ENCODE results near the gene DOCK3.
A peak's percentile ranks its signal among the peaks of the same experiment; 100 is the strongest.
"Not testable (repeated sequence)": the region's sequence is repeated elsewhere in the genome, so short reads cannot be mapped to it uniquely, and the experiment has no call there.

DOCK3 gene

DNA sequence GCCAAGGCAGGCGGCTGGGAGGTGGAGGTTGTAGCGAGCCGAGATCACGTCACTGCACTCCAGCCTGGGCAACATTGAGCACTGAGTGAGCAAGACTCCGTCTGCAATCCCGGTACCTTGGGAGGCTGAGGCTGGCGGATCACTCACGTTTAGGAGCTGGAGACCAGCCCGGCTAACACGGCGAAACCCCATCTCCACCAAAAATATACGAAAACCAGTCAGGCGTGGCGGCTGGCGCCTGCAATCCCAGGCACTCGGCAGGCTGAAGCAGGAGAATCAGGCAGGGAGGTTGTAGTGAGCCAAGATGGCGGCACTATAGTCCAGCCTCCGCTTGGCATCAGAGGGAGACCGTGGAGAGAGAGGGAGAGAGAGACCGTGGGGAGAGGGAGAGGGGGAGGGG is 129.6 kb downstream of the DOCK3 start:
- not testable (repeated sequence) for DNase-seq

- DNase-seq: no peak
Observed at GRCh38 chr3:50805321-50805720, 130.6 kb downstream of the DOCK3 start.

DNA sequence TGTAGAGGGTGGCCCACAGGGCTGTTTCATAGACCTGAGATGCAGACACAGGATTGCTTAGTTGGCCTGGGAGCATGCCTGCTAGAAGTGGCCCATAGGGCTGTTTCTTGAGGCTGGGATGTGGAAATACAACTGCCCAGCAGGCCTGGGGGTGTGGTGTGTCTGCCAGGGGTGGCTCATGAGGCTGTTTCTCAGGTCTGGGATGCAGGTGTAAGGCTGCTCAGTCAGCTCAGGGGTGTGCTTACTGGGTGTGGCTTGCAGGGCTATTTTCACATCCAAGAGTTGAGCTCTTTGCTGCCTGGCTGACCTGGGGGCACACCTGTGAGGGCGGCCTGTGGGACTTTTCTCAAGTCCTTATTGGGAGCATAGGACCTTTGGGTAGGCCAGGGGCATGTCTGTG is 131.3 kb downstream of the DOCK3 start:
- no peak for DNase-seq

DNA sequence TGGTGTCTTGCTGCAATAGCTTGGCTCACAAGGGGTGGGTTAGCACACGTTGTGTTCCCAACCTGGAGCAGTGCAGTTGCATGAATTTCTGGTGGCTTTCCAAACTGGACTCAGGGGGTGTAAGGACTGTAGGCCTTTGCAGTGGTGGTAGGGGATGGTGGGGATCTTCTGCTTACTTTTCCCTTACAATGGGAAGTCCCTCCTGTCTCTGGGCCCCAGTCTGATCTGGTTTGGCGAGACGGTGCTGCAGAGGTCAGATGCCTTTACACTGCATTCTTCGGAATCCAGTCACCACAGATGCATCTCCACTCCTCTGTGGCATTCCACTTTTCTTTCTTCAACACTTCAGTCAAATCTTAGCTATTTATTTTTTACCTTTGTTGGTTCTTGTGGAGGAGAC is 132.1 kb downstream of the DOCK3 start:
- no peak for DNase-seq

DNA sequence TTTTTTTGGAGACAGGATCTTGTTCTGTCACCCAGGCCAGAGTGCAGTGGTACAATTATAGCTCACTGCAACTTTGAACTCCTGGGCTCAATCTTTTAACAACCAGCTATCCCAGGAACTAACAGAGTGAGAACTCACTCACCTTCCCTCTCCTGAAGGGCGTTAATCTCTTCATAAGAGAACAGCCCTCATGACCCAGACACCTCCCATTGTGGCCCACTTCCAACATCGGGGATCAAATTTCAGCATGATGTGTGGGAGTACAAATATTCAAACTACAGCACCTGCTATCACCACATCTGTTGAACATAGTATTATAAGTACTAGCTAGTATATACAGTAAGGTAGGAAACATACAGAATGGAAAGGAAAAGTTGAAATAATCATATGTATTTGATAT is 132.5 kb downstream of the DOCK3 start:
- DNase-seq: no peak

- DNase-seq: no peak
Observed at GRCh38 chr3:50811893-50812292, 137.2 kb downstream of the DOCK3 start.

DNA sequence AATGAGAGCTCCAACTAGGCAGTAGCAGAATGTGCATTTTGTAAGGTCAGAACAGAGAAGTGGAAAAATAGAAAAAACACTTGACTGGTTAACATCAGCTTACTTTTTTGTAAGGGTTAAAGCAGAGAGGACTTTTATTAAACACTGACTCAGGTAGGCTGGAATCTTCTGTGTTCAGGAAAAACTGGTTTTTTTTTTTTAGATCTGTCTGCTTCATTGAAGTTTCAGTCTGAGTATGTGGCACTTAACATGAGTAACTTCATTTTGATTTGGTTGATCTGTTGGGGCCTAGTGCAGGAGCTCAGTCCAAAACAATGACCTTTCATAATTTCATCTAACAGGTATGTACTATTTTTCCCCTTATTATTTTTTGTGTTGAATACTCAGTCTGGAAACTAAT is 141.1 kb downstream of the DOCK3 start:
- no peak for DNase-seq

DNA sequence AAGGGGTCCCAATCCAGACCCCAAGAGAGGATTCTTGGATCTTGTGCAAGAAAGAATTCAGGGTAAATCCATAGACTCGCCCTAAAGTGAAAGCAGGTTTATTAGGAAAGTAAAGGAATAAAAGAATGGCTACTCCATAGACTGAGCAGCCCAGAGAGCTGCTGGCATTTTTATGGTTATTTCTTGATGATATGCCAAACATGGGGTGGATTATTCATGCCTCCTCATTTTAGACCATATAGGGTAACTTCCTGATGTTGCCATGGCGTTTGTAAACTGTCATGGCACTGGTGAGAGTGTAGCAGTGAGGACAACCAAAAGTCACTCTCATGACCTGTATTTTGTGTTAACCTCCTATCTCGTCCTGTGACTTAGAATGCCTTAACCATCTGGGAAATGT is 142.2 kb downstream of the DOCK3 start:
- DNase-seq: no peak

DNA sequence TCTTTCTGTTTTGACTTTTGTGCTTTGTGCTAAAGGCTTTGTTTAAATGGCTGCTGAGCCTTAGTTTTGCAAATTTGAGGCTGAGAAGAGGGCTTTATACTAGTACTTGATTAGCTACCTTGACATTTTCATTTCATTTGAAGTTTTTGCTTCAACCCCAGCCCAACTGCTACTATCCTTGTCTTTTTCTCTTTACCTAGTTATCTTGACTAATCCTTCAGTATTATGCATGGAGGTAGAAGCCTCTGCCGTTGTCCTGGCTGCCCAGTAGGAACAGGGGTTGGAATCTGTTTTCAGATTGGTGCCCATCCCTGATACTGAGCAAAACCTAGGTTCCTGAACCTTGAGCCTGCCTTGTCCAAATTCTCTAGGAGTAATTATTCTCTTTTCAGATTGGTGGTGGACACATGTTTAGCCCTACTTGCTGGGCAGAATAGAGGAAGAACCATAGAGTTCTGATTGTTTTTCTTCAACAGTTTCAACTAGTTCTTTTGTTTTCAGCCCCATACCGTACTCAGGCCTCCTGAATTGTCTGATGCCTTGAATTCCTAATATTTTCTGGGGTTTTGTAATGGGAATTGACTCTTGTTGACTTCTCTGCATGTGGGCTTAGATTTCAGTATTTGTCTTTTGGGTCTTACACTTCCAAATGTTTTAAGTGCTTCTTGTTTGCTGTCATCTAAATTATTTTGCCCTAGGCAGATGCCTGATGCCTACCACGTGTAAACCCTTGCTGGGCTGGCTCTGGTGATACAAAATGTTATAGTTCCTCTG is 143.2 kb downstream of the DOCK3 start:
- no peak for DNase-seq

DNA sequence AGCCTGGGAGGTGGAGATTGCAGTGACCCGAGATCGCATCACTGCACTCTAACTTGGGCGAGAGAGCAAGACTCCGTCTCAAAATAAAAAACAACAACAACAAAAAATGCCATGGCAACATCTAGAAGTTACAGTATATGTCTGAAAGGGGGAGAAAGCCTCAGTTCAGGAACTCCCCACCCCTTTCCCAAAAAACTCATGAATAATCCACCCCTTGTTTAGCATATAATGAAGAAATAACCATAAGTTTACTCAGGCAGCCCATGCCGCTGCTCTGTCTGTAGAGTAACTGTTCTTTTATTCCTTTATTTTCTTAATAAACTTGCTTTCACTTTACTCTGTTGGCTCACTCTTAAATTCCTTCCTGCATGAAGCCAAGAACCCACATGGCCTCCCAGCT is 145.2 kb downstream of the DOCK3 start:
- DNase-seq: no peak

GRCh38 chr3:50825841-50826240 is 151.1 kb downstream of the DOCK3 start:
- DNase-seq: no peak

- no peak for DNase-seq
Observed at GRCh38 chr3:50830451-50830850, 155.7 kb downstream of the DOCK3 start.

DNA sequence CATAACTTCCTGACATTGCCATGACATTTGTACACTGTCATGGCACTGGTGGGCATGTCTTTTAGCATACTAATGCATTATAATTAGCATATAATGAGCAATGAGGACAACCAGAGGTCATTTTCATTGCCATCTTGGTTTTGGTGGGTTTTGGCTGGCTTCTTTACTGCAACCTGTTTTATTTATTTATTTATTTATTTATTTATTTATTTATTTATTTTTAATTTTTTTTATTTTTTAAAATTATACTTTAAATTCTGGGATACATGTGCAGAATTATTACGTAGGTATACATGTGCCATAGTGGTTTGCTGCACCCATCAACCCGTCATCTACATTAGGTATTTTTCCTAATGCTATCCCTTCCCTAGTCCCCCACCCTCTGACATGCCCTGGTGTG is 156.3 kb downstream of the DOCK3 start:
- not testable (repeated sequence) for DNase-seq

- no peak for DNase-seq
Observed at GRCh38 chr3:50840983-50841489, 166.3 kb downstream of the DOCK3 start.

DNA sequence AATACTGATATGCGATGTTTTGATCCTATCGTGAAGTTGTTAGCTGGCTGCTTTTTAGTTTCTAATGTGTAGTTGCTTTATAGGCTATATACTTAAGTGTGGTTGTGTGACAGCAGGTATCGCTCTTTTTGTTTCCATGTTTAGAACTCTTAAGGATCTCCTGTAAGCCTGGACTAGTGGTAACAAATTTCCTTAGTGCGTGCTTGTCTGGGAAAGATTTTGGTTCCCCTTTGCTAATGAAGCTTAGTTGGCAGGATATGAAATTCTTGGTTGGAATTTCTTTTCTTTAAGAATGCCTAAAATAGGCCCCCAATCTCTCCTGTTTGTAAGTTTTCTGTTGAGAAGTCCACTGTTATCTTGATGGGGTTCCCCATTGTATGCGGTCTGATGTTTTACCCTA is 173.6 kb downstream of the DOCK3 start:
- no peak for DNase-seq

GRCh38 chr3:50850639-50851511 is 176.1 kb downstream of the DOCK3 start:
- DNase-seq: no peak

DNA sequence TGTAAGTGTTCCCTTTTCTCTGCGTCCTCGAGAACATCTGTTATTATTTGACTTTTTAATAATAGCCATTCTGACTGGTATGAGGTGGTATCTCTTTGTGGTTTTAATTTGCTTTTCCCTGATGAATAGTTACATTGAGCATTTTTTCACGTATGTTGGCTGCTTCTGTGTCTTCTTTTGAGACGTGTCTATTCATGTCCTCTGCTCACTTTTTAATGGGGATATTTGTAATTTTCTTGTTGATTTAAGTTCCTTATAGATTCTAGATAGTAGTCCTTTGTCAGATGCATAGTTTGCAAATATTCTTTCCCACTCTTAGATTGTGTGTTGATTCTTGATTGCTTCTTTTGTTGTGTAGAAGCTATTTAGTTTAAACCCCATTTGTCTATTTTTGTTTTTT is 179.2 kb downstream of the DOCK3 start:
- DNase-seq: no peak

- DNase-seq: no peak
Observed at GRCh38 chr3:50862221-50862620, 187.5 kb downstream of the DOCK3 start.

DNA sequence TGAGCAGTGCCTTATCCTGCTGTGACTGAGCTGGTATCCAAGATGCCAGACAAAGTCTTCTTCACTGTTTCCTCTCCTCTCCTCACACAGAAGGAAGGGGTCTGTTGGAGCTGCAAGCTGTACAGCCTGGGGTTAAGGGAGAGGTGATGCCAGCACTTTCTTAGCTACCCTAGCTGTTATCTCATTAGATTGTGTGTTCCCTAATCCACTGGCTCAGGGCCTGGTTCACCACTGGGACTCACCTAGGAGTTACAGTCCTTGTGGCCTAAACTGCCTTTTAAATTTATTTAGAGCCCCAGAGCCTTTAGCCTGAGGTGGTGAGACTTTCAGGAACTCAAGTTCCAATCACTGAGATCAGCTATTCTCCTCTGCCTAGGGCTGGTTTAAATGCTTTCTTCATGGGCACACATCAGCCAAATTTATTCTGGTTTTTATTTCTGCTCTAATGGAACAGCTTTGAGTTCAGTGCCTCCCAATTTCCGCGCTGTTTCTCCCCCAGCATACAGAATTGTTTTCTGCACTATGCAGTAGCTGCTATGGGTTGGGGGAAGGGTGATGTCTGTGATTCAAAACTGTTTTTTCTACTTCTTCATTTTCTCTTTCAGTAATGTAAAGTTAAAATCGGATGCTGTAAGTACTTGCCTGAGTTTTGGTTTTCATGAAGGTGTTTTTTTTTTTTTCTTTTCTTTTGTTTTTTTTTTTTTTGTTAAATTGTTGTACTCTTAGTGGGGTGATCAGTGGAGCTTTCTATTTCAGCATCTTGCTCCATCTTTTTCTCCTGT is 198.8 kb downstream of the DOCK3 start:
- peak in 1 of 4 experiments; percentile 14 for DNase-seq

DNA sequence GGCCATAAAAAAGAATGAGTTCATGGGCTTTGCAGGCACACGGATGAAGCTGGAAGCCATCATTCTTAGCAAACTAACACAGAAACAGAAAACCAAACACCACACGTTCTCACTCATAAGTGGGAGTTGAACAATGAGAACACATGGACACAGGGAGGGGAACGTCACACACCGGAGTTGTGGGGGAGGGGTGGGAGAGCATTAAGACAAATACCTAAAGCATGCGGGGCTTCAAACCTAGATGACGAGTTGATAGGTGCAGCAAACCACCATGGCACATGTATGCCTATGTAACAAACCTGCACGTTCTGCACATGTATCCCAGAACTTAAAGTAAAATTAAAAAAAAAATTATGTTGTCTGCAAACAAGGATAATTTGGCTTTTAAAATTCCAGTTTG is 200.1 kb downstream of the DOCK3 start:
- DNase-seq: not testable (repeated sequence)

- no peak for DNase-seq
Observed at GRCh38 chr3:50876947-50877346, 202.2 kb downstream of the DOCK3 start.

- not testable (repeated sequence) for DNase-seq
Observed at GRCh38 chr3:50882733-50883132, 208.0 kb downstream of the DOCK3 start.

DNA sequence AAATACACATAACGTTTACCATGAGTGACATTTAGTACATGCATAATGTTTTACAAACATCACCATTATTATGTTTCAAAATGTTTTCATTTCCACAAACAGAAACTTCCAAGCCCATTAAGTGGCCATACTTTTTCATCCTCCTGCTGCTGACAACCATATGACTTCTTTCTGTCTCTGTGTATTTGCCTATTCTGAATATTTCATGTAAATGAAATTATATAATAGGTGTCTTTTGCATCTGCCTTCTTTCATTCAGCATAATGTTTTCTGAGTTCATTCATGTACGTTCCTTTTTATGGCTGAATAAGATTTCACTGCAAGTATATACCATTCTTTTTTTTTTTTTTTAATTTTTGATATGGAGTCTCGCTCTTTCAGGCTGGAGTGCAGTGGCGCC is 209.0 kb downstream of the DOCK3 start:
- no peak for DNase-seq

All from suppressor macrophage (primary cell).